GM21360 (cell line): ENCODE results near the gene ITPRID2.
"Not testable (repeated sequence)": the region's sequence is repeated elsewhere in the genome, so short reads cannot be mapped to it uniquely, and the experiment has no call there.

Experiments
- ATAC-seq: cut with Tn5 transposase; IDR thresholded peaks from one replicate; pipeline ENCODE4 v1.9.1; 2021; ENCODE audit warnings: mild to moderate bottlenecking, moderate library complexity; ENCODE audit not compliant: unreplicated experiment

ITPRID2 gene

DNA sequence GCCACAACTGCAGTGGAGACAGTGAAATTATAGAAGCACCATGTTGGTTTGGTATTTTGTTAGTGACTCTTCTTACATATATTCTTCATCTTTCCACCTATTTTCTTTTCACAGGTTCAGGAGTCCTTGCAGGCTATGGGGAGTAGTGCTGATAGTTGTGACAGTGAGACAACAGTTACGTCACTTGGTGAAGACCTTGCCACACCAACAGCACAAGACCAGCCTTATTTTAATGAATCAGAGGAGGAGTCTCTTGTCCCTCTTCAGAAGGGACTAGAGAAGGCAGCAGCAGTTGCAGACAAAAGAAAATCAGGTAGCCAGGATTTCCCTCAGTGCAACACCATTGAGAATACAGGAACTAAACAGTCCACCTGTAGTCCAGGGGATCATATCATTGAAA is 23.6 kb downstream of the ITPRID2 start:
- no peak for ATAC-seq

DNA sequence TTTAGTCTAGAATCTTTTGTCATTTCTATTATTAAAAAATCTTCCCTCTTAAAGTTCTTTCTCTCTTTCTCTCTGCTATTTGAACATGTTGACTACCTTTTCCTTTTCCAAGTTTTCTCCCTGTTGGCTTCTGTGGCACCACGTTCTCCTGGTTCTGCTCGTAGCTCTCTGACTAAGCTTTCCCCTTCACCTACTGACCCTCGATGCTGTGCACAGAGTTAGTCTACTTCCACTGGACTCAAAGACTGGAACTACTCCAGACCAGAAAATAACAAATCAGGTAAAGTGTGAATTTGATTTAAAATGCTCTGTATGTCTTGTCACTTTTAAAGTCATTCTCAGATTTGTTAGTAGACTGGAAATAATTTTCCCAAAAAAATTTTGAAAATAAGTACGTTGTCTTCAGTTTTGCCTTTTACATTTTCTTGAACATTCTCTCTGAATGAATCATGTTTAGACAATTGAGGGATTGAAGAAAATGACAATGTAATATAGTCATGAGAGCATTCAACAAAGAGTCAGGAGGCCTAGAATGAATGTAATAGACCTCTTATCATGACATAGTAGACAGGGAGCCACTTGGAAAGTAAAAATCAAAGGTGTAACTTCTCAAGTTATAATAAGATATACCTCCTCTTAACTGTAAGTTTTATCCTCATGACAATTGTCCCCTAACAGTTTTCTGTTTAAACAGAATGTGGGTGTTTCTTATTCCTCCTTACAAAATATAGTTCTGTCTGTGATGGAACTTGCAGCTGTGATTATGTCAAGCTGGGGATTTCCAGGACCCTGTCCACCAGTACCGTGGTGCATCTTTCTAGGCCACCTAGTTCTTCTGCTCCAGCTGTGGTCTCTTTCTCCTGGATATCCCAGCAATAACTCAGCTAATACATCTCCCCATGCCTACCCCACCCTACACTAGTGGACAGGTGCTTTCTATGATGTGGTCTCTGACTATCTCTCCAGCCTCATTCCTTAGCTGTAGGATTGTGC is 25.5 kb downstream of the ITPRID2 start:
- ATAC-seq: no peak

DNA sequence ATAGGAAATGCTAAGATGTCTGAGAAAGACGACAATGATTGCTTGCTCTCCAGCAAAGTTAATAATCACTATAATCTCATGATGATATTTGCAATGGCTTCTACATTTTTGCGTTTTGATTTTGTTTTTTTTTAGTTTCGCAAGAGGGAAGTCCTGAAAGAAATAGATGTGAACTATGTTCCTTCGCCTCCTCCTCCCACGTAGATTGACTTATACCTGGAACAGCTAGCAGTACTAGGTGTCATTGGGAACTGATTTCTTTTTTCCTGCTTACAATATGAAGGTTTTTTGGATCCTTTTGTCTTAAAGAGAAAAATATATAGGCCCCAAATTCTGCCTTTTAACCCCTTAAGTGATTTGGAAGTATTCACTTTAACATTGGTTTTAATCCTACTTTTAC is 26.7 kb downstream of the ITPRID2 start:
- ATAC-seq: no peak

DNA sequence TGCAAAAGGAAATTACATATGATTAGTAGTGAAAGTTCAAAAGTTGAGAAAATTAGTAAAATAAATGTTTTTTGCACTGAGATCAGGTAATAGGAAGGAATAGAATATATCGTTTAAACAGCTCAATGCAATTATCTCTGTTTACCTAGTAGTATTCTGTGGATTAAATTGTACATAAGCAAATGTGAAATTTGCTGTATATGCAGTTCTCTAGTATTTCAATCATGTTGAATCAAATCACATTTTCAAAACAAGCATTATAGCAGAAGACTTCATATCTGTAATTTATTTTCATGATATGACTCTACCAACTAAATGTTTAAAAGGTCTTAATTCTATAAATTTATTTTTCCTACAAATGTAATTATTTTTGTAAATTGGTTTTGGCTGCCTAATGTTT is 31.6 kb downstream of the ITPRID2 start:
- no peak for ATAC-seq

DNA sequence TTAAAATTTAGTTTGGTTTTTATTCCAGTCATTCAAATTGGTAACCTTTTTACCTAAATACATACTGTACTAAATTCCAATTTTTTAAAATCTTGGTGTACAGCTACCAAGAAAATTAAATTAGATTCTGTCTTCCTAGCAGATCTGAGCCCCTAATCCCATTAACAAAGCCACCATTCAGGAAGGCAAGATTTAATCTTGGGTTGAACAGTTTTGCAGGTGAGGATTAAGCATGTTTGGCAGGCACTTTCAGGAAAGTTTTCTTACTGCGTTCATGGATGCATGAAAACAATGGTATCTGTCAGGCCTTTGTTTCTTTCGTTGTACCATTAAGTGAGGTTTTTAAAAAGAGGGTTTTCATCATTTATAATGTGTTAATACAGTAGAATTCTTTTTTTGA is 32.8 kb downstream of the ITPRID2 start:
- no peak for ATAC-seq

DNA sequence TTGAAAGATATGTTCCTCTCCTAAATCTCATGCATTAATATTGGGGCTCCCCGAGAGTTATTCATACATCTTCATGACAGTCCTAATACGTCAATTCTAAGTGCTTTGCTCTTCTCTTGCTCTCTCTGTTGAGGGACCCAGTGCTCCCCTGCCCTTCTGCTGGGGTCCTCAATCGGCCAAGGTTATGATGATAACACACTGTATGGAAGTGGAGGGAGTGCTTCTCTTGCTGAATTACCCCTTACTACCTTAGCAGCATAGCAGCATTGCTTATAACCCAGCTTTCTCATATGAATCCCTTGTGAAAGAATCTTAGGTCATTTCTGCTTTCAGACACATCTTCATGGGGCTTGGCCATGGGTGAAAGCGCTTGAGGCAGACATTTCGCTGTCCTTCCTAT is 43.2 kb downstream of the ITPRID2 start:
- no peak for ATAC-seq

DNA sequence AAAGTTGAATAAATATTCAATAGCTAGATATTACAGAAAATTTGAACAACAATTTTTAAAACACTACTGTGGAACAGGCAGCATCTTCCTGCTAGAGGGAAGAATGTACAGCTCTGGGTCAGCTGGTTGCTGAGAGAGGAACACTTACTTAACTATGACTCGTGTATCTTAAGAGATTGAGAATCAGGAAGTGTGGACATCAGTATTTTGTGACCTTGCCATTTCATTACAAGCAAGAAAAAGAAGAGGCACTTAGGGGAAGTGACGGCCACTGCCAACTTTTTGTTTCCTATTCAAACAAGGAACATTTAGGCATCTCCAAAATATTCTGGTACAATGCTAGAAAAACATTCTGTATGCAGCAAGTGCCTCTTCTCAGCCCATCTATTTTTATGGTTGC is 45.9 kb downstream of the ITPRID2 start:
- no peak for ATAC-seq

DNA sequence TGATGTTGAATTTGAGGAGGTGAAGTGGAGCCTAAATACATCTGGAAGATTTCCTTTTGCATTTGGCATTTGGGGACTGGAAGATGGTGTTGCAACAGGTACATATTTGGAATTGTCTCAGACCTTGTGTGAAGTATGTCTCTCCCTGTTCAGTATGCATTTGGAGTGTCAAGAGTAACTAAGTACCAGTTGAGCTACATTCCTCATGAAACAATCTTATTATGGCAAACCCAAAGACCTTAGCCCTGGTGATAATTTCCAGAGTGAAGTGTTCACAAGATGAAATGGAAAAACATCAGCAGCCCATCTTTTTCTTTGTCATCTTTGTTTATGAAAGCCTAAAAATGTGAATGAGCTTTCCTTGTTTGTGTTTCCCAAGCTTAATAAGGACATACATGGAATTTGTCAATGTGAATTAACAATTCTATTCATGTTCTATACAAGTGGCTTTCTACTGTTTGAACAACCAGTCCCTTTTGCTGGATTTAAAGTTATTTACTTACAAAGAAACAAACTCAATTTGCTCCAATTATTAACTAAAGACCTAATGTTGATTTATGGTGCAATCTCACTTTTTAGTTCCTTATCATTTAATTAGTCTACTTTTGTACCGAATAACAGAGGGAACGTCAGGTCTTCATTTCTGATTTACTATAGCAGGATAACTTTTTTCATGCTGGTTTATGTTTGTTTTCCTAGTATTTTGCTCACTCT is 52.0 kb downstream of the ITPRID2 start:
- no peak for ATAC-seq

DNA sequence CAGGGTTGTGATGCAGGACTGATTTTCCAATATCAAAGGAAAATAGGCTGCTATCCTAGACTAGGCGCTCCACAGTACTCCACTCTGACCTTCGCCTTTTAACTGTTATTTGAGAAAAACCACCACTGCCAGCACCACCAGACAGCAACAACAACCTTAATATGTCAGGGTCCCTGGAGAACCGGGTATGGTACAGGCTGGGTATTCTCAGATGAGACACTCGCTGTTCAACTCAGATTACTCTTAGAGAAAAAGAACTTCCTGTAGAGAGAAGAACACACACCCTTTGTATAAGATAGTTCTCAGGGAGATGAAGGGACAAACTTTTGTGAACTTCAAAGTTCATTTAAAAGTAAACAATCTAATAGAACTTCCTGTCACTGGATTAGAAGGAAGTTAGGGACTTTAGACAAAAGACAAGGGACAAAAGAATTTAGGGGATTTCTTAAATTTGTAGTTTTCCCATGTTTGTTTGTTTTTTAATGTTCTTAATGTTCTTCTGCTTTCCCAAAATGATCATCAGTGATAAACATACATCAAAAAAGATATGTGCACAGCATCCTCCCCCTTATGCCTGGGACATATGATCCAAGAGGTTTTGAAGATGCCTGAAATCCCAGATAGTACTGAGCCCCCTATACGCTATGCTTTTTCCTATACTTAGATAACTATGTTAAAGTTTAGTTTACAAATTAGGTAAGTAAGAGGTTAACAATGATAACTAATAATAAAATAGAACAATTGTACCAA is 52.8 kb downstream of the ITPRID2 start:
- ATAC-seq: no peak

DNA sequence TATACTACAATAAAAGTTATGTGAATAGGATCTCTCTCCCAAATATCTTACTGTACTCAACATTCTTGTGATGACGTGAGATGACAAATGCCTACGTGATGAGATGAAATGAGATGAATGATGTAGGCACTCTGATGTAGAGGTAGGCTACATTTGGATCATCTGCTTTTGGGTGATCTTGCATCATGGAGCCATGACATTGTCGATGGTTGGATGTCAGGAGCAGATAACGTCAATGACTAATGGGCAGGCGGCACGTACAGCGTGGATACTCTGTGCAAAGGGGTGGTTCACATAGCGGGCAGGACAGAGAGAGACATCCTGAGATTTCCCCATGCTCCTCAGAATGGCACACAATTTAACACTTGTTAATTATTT is 53.4 kb downstream of the ITPRID2 start:
- ATAC-seq: no peak

DNA sequence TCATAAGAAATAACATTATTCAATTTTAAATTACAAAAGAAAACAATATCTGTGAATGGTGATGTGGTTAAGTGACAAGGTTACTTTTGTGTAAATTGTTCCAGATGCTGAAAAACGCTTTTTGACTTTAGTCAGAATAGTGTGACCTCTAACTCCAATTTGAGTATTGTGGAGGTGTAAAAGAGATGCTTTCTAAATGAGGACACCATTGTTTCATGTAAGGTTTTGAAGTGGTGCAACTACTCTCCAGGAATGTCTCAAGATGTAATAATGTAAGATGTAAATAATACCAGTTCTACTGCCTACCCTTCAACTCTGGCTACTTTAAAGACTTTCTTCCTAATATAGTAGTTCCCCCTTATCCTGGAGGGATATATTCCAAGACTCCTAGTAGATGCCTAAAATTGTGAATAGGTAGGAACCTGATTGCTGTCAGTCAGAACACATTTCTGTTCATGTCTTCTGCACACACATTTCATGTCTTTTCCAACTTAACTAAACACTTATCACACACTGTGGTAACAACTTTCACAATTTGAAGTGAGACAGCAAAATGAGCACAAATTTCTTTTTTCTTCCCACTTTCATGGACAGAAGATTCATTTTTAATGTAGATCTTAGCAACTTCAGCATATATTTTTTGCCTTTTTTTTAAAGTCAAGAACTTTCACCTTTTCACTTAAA is 55.1 kb downstream of the ITPRID2 start:
- no peak for ATAC-seq

DNA sequence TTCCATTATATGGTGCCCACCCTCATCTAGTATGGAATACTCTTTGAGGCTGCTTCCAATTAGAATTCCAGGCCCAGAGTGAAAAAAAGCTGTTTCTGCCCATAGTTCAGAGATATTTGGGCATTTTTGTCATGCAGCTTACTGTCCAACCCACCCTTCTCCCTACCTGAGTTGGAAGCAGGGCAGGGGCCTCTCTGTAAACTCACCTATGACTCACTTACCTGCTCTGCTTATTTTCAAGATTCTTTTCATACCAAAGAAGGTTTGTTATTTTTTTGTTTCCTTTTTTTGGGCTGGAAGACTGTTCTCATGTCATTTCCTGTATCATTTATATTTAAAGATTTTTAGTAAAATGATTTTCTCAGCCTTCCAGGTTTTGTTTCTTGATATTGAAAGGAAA is 55.7 kb downstream of the ITPRID2 start:
- no peak for ATAC-seq

DNA sequence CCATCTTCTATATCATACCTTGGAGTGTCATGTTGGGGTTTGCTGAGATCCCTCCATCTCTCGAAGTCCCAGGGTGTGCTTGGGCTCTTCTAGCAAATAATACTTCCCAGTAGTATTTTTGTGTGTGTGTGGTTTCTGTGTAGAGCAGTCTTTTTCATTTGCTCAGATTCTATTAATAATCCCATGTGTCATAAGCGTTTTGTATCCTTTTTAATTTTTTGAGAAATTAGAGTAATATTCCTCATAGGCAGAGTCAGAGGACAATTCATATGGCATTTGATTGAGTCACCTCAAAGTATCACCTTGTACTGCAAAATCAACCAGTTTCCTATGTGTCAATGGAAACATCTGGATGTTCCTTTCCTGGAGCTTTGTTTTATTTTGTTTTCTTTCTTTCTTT is 56.7 kb downstream of the ITPRID2 start:
- no peak for ATAC-seq

DNA sequence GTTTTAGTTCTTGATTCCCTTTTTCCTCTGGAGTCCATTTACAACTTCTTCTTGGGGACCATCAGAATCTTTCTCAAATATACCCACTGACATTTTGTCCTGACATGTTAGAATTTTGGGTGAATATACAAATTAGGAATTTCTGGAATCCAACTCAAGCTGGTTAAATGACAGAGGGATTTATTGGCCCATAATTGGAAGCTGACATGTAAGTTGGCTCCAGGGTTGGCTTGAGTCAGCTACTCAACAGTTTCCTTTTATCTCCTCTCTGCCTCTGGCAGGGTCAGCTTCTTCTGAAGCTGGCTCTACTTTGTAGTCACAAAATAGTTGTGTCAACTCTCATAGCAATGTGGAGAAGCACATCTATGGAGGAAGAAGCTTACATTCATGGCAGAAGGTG is 57.5 kb downstream of the ITPRID2 start:
- no peak for ATAC-seq

DNA sequence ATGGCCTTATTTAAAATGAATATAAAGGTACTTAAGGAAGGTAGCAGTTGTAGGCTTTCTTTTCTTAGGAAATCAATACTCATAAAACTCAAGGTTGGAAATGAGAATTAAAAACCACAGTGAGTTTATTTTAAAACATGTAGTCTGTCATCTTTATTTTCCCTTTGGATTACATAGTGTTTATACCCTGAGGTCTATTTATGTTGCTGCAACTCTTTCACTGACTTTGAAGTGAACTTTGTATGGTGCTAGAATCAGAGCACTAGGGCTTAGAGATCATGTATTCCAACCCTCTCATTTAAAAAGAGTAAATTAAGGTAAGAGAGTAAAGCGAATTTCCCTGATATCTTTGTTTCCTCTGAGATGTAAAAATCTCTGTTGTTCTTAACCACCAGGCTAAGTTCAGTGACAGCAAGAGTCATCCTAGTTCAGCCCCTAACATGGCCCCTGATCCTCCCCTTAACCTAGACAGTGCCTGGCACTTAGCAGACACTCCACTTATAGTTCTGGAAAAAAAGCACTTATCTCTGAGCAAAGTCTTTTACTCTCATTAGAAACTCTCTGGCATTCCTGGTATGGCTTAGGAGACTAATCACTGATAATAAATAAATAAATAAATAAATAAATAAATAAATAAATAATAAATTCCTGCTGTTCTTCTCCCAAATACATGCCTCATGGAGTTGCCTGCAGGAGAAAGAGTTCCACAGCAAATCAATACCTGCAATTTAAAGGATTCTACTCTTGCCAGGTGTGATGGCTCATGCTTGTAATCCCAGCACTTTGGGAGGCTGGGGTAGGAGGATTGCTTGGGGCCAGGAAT is 61.1 kb downstream of the ITPRID2 start:
- ATAC-seq: no peak

DNA sequence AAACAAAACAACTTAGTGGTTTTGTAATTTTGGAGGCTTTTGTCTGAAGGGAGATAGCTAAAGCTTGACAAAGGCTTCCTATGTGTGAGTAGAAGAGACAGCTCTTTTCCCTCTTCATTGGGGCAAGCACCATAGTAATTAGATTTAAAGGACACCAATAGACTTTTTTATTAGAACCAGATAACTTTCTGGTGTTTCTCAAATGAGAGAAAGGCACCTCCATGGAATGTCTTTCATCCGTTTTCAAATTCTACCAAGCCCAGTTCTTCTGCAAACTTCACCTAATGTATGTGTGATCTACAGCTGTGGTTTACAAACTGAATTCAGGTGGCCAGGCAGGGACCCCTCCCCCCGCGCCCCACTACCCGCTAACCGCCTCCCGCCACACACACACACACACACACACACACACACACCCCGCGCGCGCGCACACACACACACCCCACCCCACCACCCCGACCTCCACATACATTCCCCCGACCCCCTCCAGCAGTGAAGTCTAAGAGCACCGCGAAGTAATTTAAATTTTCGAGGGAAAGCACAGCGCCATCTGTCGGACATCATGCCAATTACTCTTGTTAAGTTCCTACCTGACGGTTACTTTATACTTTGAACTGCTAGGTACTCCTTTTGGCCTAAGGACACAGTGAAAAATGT is 62.5 kb downstream of the ITPRID2 start:
- ATAC-seq: peak; percentile 81

DNA sequence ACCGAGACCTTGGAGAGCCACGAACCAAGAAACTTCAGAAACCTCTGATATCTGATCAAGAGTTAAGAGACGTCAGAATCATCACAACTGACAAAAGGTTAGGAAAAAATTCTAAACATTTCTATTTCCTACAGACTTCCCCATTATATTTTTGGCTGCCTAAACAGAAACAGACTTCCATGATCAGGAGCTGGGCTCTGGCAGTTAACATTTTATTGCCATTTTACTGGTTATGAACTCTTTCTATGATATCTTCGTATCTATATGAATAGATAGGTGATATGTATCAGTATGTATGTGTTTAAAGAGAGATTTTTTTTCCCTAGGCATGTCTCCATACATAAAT is 63.0 kb downstream of the ITPRID2 start:
- ATAC-seq: peak; percentile 20

DNA sequence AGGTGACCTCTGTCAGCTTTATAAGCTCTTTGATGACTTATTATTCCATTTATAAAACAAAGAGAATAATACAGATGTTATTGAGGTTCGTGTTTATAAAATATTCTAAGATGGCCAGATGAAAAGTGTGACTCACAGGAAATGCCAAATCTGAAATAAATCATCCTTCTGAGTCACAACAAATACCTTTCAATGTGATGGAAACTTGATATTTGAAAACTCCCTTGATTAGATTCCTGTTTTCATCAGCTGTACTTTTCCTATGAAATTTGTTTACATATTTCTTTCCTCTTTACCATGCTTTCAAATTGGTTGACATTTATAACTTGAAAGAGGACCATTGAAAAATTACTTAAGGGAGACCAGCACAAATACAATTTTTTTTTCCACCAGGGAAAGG is 63.5 kb downstream of the ITPRID2 start:
- ATAC-seq: no peak

DNA sequence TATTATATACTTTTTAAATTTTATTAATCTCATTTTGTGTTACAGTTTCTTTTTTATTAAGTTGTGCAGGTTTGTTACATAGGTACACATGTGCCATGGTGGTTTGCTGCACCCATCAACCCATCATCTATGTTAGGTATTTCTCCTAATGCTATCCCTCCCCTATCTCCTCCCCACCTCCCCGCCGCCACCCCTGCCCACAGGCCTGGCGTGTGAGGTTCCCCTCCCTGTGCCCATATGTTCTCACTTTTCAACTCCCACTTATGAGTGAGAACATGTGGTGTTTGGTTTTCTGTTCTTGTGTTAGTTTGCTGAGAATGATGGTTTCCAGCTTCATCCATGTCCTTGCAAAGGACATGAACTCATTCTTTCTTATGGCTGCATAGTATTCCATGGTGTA is 64.3 kb downstream of the ITPRID2 start:
- not testable (repeated sequence) for ATAC-seq

DNA sequence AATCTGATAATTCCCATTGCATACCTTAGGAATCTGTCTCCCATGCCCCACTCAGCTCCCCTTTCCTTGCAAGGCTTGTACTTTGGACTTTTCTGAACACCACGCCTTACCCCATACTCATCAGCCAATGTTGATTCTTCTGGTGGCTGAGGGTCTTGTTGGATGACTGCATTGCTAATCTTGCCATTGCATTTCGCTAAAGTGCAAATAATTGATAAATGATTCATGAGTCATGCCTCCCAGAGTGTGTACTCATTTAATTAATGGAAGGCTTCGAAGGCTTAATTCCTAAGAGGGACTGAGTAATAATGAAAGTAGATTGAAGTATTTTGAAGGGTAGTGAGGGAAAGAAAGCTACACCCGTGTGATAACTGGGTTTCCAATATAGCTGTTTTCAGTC is 66.1 kb downstream of the ITPRID2 start:
- ATAC-seq: no peak
